HepG2 (cell line): ENCODE measurements around the gene SEMA3B. TPM values are rescaled to one million over a fixed set of nuclear protein-coding genes. Genes with fewer than 3 reads are reported as not detected.
A peak's percentile ranks its signal among the peaks of the same experiment; 100 is the strongest.

Experiments used
- BHLHE40 ChIP-seq: IDR thresholded peaks from 2 replicates; pipeline ENCODE4 v1.6.1; 2011; ENCODE audit warnings: low read length, improper control_type of control experiment
- CBX5 ChIP-seq: sonication (generic); formaldehyde crosslinking; IDR thresholded peaks from 2 replicates; pipeline ENCODE4 v1.4.0; 2020; ENCODE audit warnings: missing genetic modification reagents, borderline replicate concordance
- CSRNP2 ChIP-seq: sonication (generic); formaldehyde crosslinking; conservative IDR thresholded peaks from 2 replicates; pipeline ENCODE4 v1.8.0; 2022; ENCODE audit warnings: low read depth, missing genetic modification reagents
- DPF2 ChIP-seq: sonication (generic); formaldehyde crosslinking; IDR thresholded peaks from 2 replicates; pipeline ENCODE4 v1.4.0; 2020; ENCODE audit warnings: mild to moderate bottlenecking, low read depth, missing genetic modification reagents, borderline replicate concordance
- EP300 ChIP-seq, 3 experiments: sonication (generic) in 1 of 3; formaldehyde crosslinking in 1 of 3; IDR thresholded peaks; 2 replicates each; pipeline versions ENCODE4 v1.5.1 to v1.6.1; 2011 to 2020; ENCODE audit warnings: low read depth in 2 of 3, low read length in 2 of 3, borderline replicate concordance in 1 of 3, improper control_type of control experiment in 1 of 3, mild to moderate bottlenecking in 1 of 3, missing genetic modification reagents in 1 of 3, moderate library complexity in 1 of 3
- RAD21 ChIP-seq: fragments of 450-650 bp; formaldehyde crosslinking; IDR thresholded peaks from 2 replicates; pipeline ENCODE4 v1.5.0; 2020; ENCODE audit warnings: mild to moderate bottlenecking
- SOX6 ChIP-seq, 2 experiments: fragments of 450-650 bp in 1 of 2; sonication (generic) in 1 of 2; formaldehyde crosslinking in 1 of 2; IDR thresholded peaks; 2 replicates each; pipeline versions ENCODE4 v1.4.0 to v1.6.1; 2017 to 2020; ENCODE audit warnings: antibody characterized with exemption in 1 of 2, mild to moderate bottlenecking in 1 of 2, missing genetic modification reagents in 1 of 2
- TRIM24 ChIP-seq: sonication (generic); formaldehyde crosslinking; IDR thresholded peaks from 2 replicates; pipeline ENCODE4 v1.8.0; 2022; ENCODE audit warnings: mild to moderate bottlenecking, missing genetic modification reagents
- ZFP90 ChIP-seq: sonication (generic); formaldehyde crosslinking; IDR thresholded peaks from 2 replicates; pipeline ENCODE4 v1.8.0; 2022; ENCODE audit warnings: missing genetic modification reagents, mild to moderate bottlenecking, inconsistent platforms, borderline replicate concordance
- ZNF142 ChIP-seq: sonication (generic); formaldehyde crosslinking; IDR thresholded peaks from 2 replicates; pipeline ENCODE4 v1.4.0; 2020; ENCODE audit warnings: missing genetic modification reagents
- ZNF280B ChIP-seq: sonication (generic); formaldehyde crosslinking; IDR thresholded peaks from 2 replicates; pipeline ENCODE4 v1.5.0; 2020; ENCODE audit warnings: missing genetic modification reagents, mild to moderate bottlenecking, borderline replicate concordance
- ZNF432 ChIP-seq: sonication (generic); formaldehyde crosslinking; IDR thresholded peaks from 2 replicates; pipeline ENCODE4 v1.5.0; 2020; ENCODE audit warnings: missing genetic modification reagents, mild to moderate bottlenecking, borderline replicate concordance
- ZNF790 ChIP-seq: sonication (generic); formaldehyde crosslinking; IDR thresholded peaks from 2 replicates; pipeline ENCODE4 v1.8.0; 2022; ENCODE audit warnings: missing genetic modification reagents, mild to moderate bottlenecking, borderline replicate concordance
- ZSCAN20 ChIP-seq: sonication (generic); formaldehyde crosslinking; IDR thresholded peaks from 2 replicates; pipeline ENCODE4 v1.4.0; 2020; ENCODE audit warnings: missing genetic modification reagents, mild to moderate bottlenecking, borderline replicate concordance
- polyA plus RNA-seq, 8 experiments: library from polyadenylated mRNA; depleted of rRNA in 3 of 8; stranded (reverse) in 7 of 8; unstranded in 1 of 8; fragments of >200 nt; fragmentation: Illumina TruSeq in 4 of 8; extraction: Trizol in 4 of 8; gene quantifications; 2 replicates each; pipeline versions ENCODE4 v1.2.1 to v1.2.3, GENCODE V29; 2011 to 2016; ENCODE audit warnings: low read depth in 4 of 8, missing spikeins in 1 of 8, mixed read lengths in 1 of 8; ENCODE audit not compliant: insufficient read depth in 1 of 8
- total RNA-seq, 5 experiments: library from RNA; depleted of rRNA; stranded (reverse); fragments of >200 nt; fragmentation: Illumina TruSeq; extraction: Trizol; gene quantifications; 2 replicates each; pipeline ENCODE4 v1.2.3, GENCODE V29; 2016; ENCODE audit warnings: low read depth in 1 of 5
- TF ChIP-seq, protein P1 (sequence below): sonication (generic); formaldehyde crosslinking; IDR thresholded peaks from 2 replicates; pipeline ENCODE4 v1.8.0; 2022; ENCODE audit warnings: missing genetic modification reagents, low read depth, mild to moderate bottlenecking, borderline replicate concordance

SEMA3B gene
- total and polyA plus RNA-seq, 2 of the 13 experiments (the other 11 are each of a cell fraction or from before 2014, with no cell fraction given), result 93.2 to 158 TPM

DNA sequence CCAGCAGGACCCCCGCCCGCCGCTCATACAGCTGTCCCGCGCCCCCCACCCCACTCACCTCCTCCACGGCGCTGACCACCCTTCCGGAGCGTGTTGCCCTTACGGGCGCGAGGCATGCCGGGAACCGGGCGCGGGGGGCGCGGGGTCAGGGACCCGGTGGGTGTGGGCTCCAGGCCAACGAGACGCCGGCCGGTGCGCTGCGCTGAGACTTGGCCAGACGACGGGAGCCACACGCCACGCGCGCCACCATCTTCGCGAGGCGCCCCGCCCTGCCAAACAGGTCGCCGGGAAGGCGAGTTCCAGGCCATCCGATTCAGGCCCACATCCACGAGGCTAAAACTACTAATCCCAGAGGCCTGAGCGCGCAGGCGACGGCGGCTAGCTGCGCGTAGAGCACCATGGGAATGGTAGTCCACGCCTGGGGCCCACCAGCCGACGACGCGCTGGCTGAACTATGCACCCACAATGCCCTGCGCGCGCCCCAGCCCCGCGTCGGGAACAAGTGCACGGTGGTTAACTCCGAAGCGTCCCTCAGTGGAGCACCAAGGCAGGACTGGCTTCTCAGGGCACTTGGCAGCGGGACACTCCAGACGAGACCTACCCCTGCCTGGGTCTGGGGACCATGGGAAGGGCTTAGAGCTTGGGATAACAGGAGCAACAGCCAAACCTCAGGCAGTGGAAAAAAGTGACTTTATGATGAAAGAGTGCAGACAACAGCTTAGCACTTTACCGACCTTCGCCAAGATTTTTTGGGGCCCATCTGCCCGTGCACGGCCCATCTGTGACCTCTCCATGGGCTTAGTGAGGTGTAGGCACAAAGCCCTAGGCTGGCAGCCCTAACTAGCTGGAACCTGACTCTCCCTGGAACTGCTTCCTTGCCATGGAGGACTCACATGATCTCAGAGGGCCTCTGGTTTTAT, 23.5 kb downstream of the SEMA3B start, which contains the start of gene IFRD2 (continued):
- TF ChIP-seq CSRNP2 (CRISPR knock-in tag), result no peak
- no peak for TF ChIP-seq ZNF432 (CRISPR knock-in tag)
- no peak for TF ChIP-seq DPF2
- TF ChIP-seq EP300 (IDR thresholded peaks at IDR 0.05; ENCODE audit: low read depth in 2 of 2, low read length in 2 of 2), result peak in 1 of 2 experiments; percentile 44; a peak in 2 of 4 replicates
- no peak for TF ChIP-seq EP300 (CRISPR knock-in tag; IDR thresholded peaks at IDR 0.05; ENCODE audit: borderline replicate concordance)
- peak; percentile 31; the same call in 1 of the 2 replicates for TF ChIP-seq RAD21 (CRISPR knock-in tag)
- no peak for TF ChIP-seq ZNF142
- TF ChIP-seq CBX5 (CRISPR knock-in tag), result peak; percentile 51; the same call in 1 of the 2 replicates
- no peak; the same call in 1 of the 2 replicates for TF ChIP-seq ZNF280B (CRISPR knock-in tag)
- TF ChIP-seq ZFP90, result no peak
- peak; percentile 87; the same call in 1 of the 2 replicates for TF ChIP-seq ZNF790 (CRISPR knock-in tag)
- TF ChIP-seq SOX6 (IDR thresholded peaks at IDR 0.05), result no peak
- peak; percentile 67 for TF ChIP-seq SOX6 (CRISPR knock-in tag; IDR thresholded peaks at IDR 0.05)
- TF ChIP-seq, protein P1, sequence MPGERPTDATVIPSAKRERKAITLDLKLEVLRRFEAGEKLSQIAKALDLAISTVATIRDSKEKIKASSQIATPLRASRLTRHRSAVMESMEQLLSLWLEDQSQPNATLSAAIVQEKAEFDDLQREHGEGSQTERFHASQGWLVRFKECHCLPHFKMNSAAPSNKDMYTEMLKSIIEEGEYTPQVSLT (CRISPR knock-in tag), result no peak
- TF ChIP-seq TRIM24 (CRISPR knock-in tag), result no peak
- peak; percentile 46; the same call in 1 of the 2 replicates for TF ChIP-seq BHLHE40
- TF ChIP-seq ZSCAN20, result 0 out of 2 replicates have a peak, but pooled peaks have one; percentile 62
